Measurements from ENCODE around the gene SERPING1.

Gene SERPING1

GRCh38 chr11:57597916-57598830 lies 688 bp downstream of the SERPING1 start:
- no peak for DNase-seq (ENCODE audit: low read depth)

GRCh38 chr11:57598831-57599155 lies 1.3 kb downstream of the SERPING1 start:
- no peak for DNase-seq (ENCODE audit: low read depth)

GRCh38 chr11:57599381-57599780 lies 1.9 kb downstream of the SERPING1 start:
- no peak for DNase-seq (ENCODE audit: low read depth)

- DNase-seq (ENCODE audit: low read depth) = no peak
These were observed 3.8 kb downstream of the SERPING1 start for GRCh38 chr11:57601297-57601696.

- DNase-seq (ENCODE audit: low read depth) = no peak
These were observed 7.0 kb downstream of the SERPING1 start for GRCh38 chr11:57604296-57605027.

- no peak for DNase-seq (ENCODE audit: low read depth)
These were observed 7.5 kb downstream of the SERPING1 start for GRCh38 chr11:57605028-57605420.

GRCh38 chr11:57610170-57610569 lies 12.7 kb downstream of the SERPING1 start:
- no peak for DNase-seq (ENCODE audit: low read depth)

- no peak for DNase-seq (ENCODE audit: low read depth)
These were observed 16.8 kb downstream of the SERPING1 start for GRCh38 chr11:57614234-57614772.

GRCh38 chr11:57615308-57615707 lies 17.8 kb downstream of the SERPING1 start:
- DNase-seq (ENCODE audit: low read depth) = no peak

- DNase-seq (ENCODE audit: low read depth) = no peak
These were observed 19.1 kb downstream of the SERPING1 start for GRCh38 chr11:57616595-57616994.

GRCh38 chr11:57618438-57618837 lies 21.0 kb downstream of the SERPING1 start:
- DNase-seq (ENCODE audit: low read depth) = no peak

- DNase-seq (ENCODE audit: low read depth) = no peak
These were observed 21.8 kb downstream of the SERPING1 start for GRCh38 chr11:57619331-57619730.

GRCh38 chr11:57620467-57620866 lies 23.0 kb downstream of the SERPING1 start:
- no peak for DNase-seq (ENCODE audit: low read depth)

GRCh38 chr11:57622263-57622662 lies 24.8 kb downstream of the SERPING1 start:
- no peak for DNase-seq (ENCODE audit: low read depth)

- no peak for DNase-seq (ENCODE audit: low read depth)
These were observed 27.4 kb downstream of the SERPING1 start for GRCh38 chr11:57624864-57625263.

GRCh38 chr11:57626895-57627294 lies 29.4 kb downstream of the SERPING1 start:
- DNase-seq (ENCODE audit: low read depth) = no peak

- no peak for DNase-seq (ENCODE audit: low read depth)
These were observed 32.7 kb downstream of the SERPING1 start for GRCh38 chr11:57630171-57630570.

GRCh38 chr11:57632116-57632515 lies 34.6 kb downstream of the SERPING1 start:
- no peak for DNase-seq (ENCODE audit: low read depth)

GRCh38 chr11:57633394-57634070 lies 36.0 kb downstream of the SERPING1 start:
- DNase-seq (ENCODE audit: low read depth) = no peak

- no peak for DNase-seq (ENCODE audit: low read depth)
These were observed 36.8 kb downstream of the SERPING1 start for GRCh38 chr11:57634311-57634710.

GRCh38 chr11:57635246-57635645 lies 37.8 kb downstream of the SERPING1 start:
- DNase-seq (ENCODE audit: low read depth) = no peak

- no peak for DNase-seq (ENCODE audit: low read depth)
These were observed 40.1 kb downstream of the SERPING1 start for GRCh38 chr11:57637626-57638004.

Measured in activated T-cell treated with anti-CD3 and anti-CD28 coated beads for 24 hours (primary cell).